CD4-positive, CD25-positive, alpha-beta regulatory T cell (primary cell): ENCODE results near the gene PIEZO2. TPM values are rescaled to one million over a fixed set of nuclear protein-coding genes. Genes with fewer than 3 reads are reported as not detected.

Experiments
- ATAC-seq, 2 donors: fragments of 150-1000 bp; cut with Tn5 transposase; one replicate each; pipeline ENCODE4 v1.10.0; 2021; ENCODE audit warnings: low read depth in 2 of 2, moderate number of reproducible peaks in 2 of 2, moderate library complexity in 1 of 2
- DNase-seq, 3 donors: peaks; one replicate each; pipeline versions ENCODE4 v3.0.0 to v3.0.0-alpha.2; 2012 to 2022; ENCODE audit warnings: mixed read lengths in 1 of 3
- H3K27ac ChIP-seq: one replicate; pipeline ENCODE4 v1.7.0; 2013; ENCODE audit warnings: mild to moderate bottlenecking, low read length; ENCODE audit not compliant: insufficient read depth, poor library complexity, severe bottlenecking
- H3K27me3 ChIP-seq: one replicate; pipeline ENCODE4 v1.7.0; 2013; ENCODE audit warnings: low read length; ENCODE audit not compliant: control insufficient read depth, insufficient read depth
- H3K36me3 ChIP-seq: one replicate; pipeline ENCODE4 v1.7.0; 2013; ENCODE audit warnings: mild to moderate bottlenecking, low read length, moderate library complexity; ENCODE audit not compliant: control insufficient read depth, insufficient read depth
- H3K4me1 ChIP-seq: 2 replicates; pipeline ENCODE4 v1.7.0; 2013; ENCODE audit warnings: mild to moderate bottlenecking, low read length; ENCODE audit not compliant: insufficient read depth, control insufficient read depth, poor library complexity, severe bottlenecking
- H3K4me3 ChIP-seq: one replicate; pipeline ENCODE4 v1.7.0; 2013; ENCODE audit warnings: low read depth, mild to moderate bottlenecking, low read length, moderate library complexity
- H3K9me3 ChIP-seq, 2 experiments: 1 replicate in 1 of 2; 2 replicates in 1 of 2; pipeline ENCODE4 v1.7.0; 2013; ENCODE audit warnings: low read length in 2 of 2, mild to moderate bottlenecking in 1 of 2, moderate library complexity in 1 of 2; ENCODE audit not compliant: control insufficient read depth in 2 of 2
- H3K27ac Mint-ChIP-seq, 3 donors: one replicate each; pipeline ENCODE4 v1.8.0; 2020 to 2022; ENCODE audit warnings: mild to moderate bottlenecking in 3 of 3, mixed read lengths in 3 of 3, moderate library complexity in 2 of 3
- H3K27me3 Mint-ChIP-seq: one replicate; pipeline ENCODE4 v1.8.0; 2022; ENCODE audit warnings: mild to moderate bottlenecking, mixed read lengths
- H3K36me3 Mint-ChIP-seq: one replicate; pipeline ENCODE4 v1.8.0; 2020; ENCODE audit warnings: mixed read lengths
- H3K4me1 Mint-ChIP-seq, 4 donors: one replicate each; pipeline ENCODE4 v1.8.0; 2020 to 2022; ENCODE audit warnings: mixed read lengths in 4 of 4, mild to moderate bottlenecking in 1 of 4
- H3K4me3 Mint-ChIP-seq, 4 donors: one replicate each; pipeline ENCODE4 v1.8.0; 2020 to 2022; ENCODE audit warnings: mild to moderate bottlenecking in 4 of 4, mixed read lengths in 4 of 4, moderate library complexity in 3 of 4
- H3K9me3 Mint-ChIP-seq, 7 donors: one replicate each; pipeline ENCODE4 v1.8.0; 2020 to 2022; ENCODE audit warnings: mixed read lengths in 7 of 7, mild to moderate bottlenecking in 3 of 7, moderate library complexity in 2 of 7
- polyA plus RNA-seq, 4 donors: library from polyadenylated mRNA; unstranded; fragments of 300-500 nt; fragmentation: Illumina TruSeq; gene quantifications; one replicate each; pipeline ENCODE4 v1.2.3, GENCODE V29; 2021
- total RNA-seq: library from RNA; stranded (reverse); gene quantifications from one replicate; pipeline ENCODE4 v1.2.3, GENCODE V29; 2022

PIEZO2 gene
- total and polyA plus RNA-seq, 5 donors from 2014 or later = not detected

- Histone ChIP-seq H3K9me3 (no peaks in the 10 kb centered on the region), H3K4me1 (no peaks in the 10 kb centered on the region), H3K36me3 (no peaks in the 10 kb centered on the region), H3K4me3 (no peak overlapping the region), H3K27ac (no peak overlapping the region), H3K27me3 (no peaks in the 10 kb centered on the region)
- ATAC-seq (no peak), DNase-seq (no peak)
- Mint-ChIP-seq H3K4me1 (peaks cover 0 to 2% (median 0%) of the 10 kb centered on the region in 4 donors), H3K27me3 (peaks cover 5% of the 10 kb centered on the region), H3K36me3 (no peaks in the 10 kb centered on the region), H3K9me3 (peaks cover 0 to 4% (median 0%) of the 10 kb centered on the region in 7 donors), H3K4me3 (no peak overlapping the region), H3K27ac (no peak overlapping the region)
These were observed 253.4 kb downstream of the PIEZO2 start for GRCh38 chr18:10895976-10896375.

DNA sequence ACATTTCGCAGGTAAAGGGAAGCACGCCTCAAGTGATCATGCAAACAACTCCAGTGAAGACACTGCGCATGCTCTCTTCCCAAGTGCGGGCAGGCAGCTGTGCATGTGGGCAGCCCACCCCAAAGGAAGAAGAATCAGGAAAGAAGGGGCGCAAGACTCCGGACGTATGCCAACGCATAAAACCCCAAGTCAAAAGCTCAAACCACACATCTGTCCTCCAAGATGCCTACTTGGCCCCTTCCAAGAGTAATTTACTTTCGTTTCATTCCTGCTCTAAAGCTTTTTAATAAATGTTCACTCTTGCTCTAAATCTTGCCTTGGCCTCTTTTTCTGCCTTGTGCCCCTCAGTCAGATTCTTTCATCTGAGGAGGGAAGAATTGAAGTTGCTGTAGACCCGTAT, 254.9 kb downstream of the PIEZO2 start:
- Histone ChIP-seq H3K4me3 (no peak overlapping the region), H3K9me3 (no peaks in the 10 kb centered on the region), H3K4me1 (no peaks in the 10 kb centered on the region), H3K36me3 (no peaks in the 10 kb centered on the region), H3K27ac (no peak overlapping the region), H3K27me3 (no peaks in the 10 kb centered on the region)
- peaks cover 0 to 2% (median 0%) of the 10 kb centered on the region in 4 donors for H3K4me1 Mint-ChIP-seq
- H3K27ac Mint-ChIP-seq = no peak overlapping the region
- ATAC-seq (no peak), DNase-seq (no peak)
- H3K9me3 Mint-ChIP-seq = peaks cover 0 to 4% (median 0%) of the 10 kb centered on the region in 7 donors
- H3K4me3 Mint-ChIP-seq = no peak overlapping the region
- peaks cover 5% of the 10 kb centered on the region for H3K27me3 Mint-ChIP-seq
- no peaks in the 10 kb centered on the region for H3K36me3 Mint-ChIP-seq

- Histone ChIP-seq H3K36me3 (no peaks in the 10 kb centered on the region), H3K27me3 (no peaks in the 10 kb centered on the region), H3K4me3 (no peak overlapping the region), H3K9me3 (no peaks in the 10 kb centered on the region), H3K4me1 (no peaks in the 10 kb centered on the region), H3K27ac (no peak overlapping the region)
- no peak for DNase-seq
- peaks cover 0 to 3% (median 0%) of the 10 kb centered on the region in 7 donors for H3K9me3 Mint-ChIP-seq
- no peak for ATAC-seq
- H3K27ac Mint-ChIP-seq = no peak overlapping the region
- H3K27me3 Mint-ChIP-seq = peaks cover 5% of the 10 kb centered on the region
- no peaks in the 10 kb centered on the region for H3K36me3 Mint-ChIP-seq
- peaks cover 0 to 2% (median 0%) of the 10 kb centered on the region in 4 donors for H3K4me1 Mint-ChIP-seq
- H3K4me3 Mint-ChIP-seq = no peak overlapping the region
These were observed 255.6 kb downstream of the PIEZO2 start for GRCh38 chr18:10893761-10894160.

GRCh38 chr18:10893196-10893595, 256.2 kb downstream of the PIEZO2 start:
- H3K27me3 Mint-ChIP-seq = peaks cover 5% of the 10 kb centered on the region
- H3K4me3 Mint-ChIP-seq = no peak overlapping the region
- DNase-seq (no peak), ATAC-seq (no peak)
- H3K4me1 Mint-ChIP-seq = peaks cover 0 to 2% (median 0%) of the 10 kb centered on the region in 4 donors
- H3K4me3 ChIP-seq = no peak overlapping the region
- peaks cover 0 to 1% (median 0%) of the 10 kb centered on the region in 7 donors for H3K9me3 Mint-ChIP-seq
- no peak overlapping the region for H3K27ac ChIP-seq
- no peaks in the 10 kb centered on the region for H3K9me3 ChIP-seq
- H3K4me1 ChIP-seq = no peaks in the 10 kb centered on the region
- H3K36me3 Mint-ChIP-seq = no peaks in the 10 kb centered on the region
- no peak overlapping the region for H3K27ac Mint-ChIP-seq
- no peaks in the 10 kb centered on the region for H3K27me3 ChIP-seq
- no peaks in the 10 kb centered on the region for H3K36me3 ChIP-seq

- no peaks in the 10 kb centered on the region for H3K27me3 ChIP-seq
- no peak overlapping the region for H3K4me3 Mint-ChIP-seq
- peaks cover 0 to 2% (median 0%) of the 10 kb centered on the region in 4 donors for H3K4me1 Mint-ChIP-seq
These were observed 256.6 kb downstream of the PIEZO2 start for GRCh38 chr18:10892786-10893185.

DNA sequence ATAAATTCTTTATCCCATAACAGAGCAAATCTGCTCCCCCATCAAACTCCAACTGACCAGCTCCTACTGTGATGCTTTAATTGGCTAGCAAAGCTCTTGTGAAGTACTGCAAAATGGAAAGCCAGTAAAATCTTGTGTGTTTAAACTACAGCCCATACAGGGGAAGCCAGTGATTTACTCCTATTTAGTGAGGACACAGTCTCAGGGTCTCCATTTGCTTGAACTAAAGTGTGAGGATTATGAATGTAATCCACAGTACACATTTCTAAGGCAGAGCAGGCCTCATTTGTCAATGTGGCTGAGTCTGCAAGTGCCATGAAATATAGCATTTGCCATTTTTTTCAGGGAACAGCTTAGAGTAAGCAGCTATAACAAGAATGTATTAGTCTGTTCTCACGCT, 259.3 kb downstream of the PIEZO2 start:
- H3K27ac ChIP-seq = no peak overlapping the region
- no peaks in the 10 kb centered on the region for H3K4me1 ChIP-seq
- no peak overlapping the region for H3K4me3 ChIP-seq
- ATAC-seq = no peak
- H3K27ac Mint-ChIP-seq = no peak overlapping the region
- H3K27me3 ChIP-seq = no peaks in the 10 kb centered on the region
- H3K27me3 Mint-ChIP-seq = peaks cover 5% of the 10 kb centered on the region
- H3K4me3 Mint-ChIP-seq = no peak overlapping the region
- no peaks in the 10 kb centered on the region for H3K36me3 Mint-ChIP-seq
- H3K4me1 Mint-ChIP-seq = peaks cover 0 to 2% (median 0%) of the 10 kb centered on the region in 4 donors
- H3K36me3 ChIP-seq = no peaks in the 10 kb centered on the region
- DNase-seq = no peak
- H3K9me3 ChIP-seq = no peaks in the 10 kb centered on the region
- H3K9me3 Mint-ChIP-seq = peaks cover 0 to 5% (median 0%) of the 10 kb centered on the region in 7 donors

More at GRCh38 chr18:10892786-10893185, 256.6 kb downstream of the PIEZO2 start:
- no peak overlapping the region for H3K27ac Mint-ChIP-seq
- peaks cover 0 to 1% (median 0%) of the 10 kb centered on the region in 7 donors for H3K9me3 Mint-ChIP-seq
- Histone ChIP-seq H3K4me3 (no peak overlapping the region), H3K4me1 (no peaks in the 10 kb centered on the region), H3K9me3 (no peaks in the 10 kb centered on the region), H3K27ac (no peak overlapping the region), H3K36me3 (no peaks in the 10 kb centered on the region)
- no peaks in the 10 kb centered on the region for H3K36me3 Mint-ChIP-seq
- ATAC-seq = no peak
- no peak for DNase-seq
- H3K27me3 Mint-ChIP-seq = peaks cover 5% of the 10 kb centered on the region

DNA sequence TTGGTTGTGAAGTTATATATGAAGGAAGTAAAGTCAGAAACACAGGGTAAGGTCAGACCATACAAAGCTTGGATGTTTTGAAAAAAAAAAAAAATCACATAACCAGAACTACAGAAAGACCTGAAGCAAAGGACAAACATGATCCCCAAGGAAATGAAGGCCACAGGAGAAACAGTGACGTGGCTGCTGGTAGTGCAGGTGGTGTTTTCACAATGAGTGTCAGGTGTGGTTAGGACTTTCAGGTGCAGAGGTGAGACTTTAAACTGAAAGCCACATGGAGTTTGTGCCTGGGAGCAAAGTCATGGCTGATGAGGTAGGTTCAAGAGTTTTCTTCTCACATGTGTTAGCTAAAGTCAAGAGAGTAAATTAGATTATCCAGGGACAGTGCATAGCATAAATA, 270.7 kb downstream of the PIEZO2 start:
- H3K36me3 Mint-ChIP-seq = no peaks in the 10 kb centered on the region
- no peak overlapping the region for H3K4me3 ChIP-seq
- ATAC-seq (no peak), DNase-seq (no peak)
- H3K27ac ChIP-seq = no peak overlapping the region
- no peaks in the 10 kb centered on the region for H3K27me3 ChIP-seq
- no peak overlapping the region for H3K4me3 Mint-ChIP-seq
- no peak overlapping the region for H3K27ac Mint-ChIP-seq
- no peaks in the 10 kb centered on the region for H3K4me1 Mint-ChIP-seq
- no peaks in the 10 kb centered on the region for H3K4me1 ChIP-seq
- peaks cover 4% of the 10 kb centered on the region for H3K27me3 Mint-ChIP-seq
- no peaks in the 10 kb centered on the region for H3K9me3 ChIP-seq
- no peaks in the 10 kb centered on the region for H3K36me3 ChIP-seq
- H3K9me3 Mint-ChIP-seq = peaks cover 0 to 5% (median 0%) of the 10 kb centered on the region in 7 donors

- Mint-ChIP-seq H3K9me3 (peaks cover 0 to 5% (median 0%) of the 10 kb centered on the region in 7 donors), H3K36me3 (no peaks in the 10 kb centered on the region), H3K4me3 (no peak overlapping the region), H3K27ac (no peak overlapping the region), H3K27me3 (peaks cover 4% of the 10 kb centered on the region), H3K4me1 (no peaks in the 10 kb centered on the region)
- no peaks in the 10 kb centered on the region for H3K4me1 ChIP-seq
- no peaks in the 10 kb centered on the region for H3K27me3 ChIP-seq
- no peaks in the 10 kb centered on the region for H3K36me3 ChIP-seq
- no peak overlapping the region for H3K27ac ChIP-seq
- H3K9me3 ChIP-seq = no peaks in the 10 kb centered on the region
- ATAC-seq (peak in 1 of 2 donors; percentile 8), DNase-seq (no peak)
- H3K4me3 ChIP-seq = no peak overlapping the region
These were observed 271.4 kb downstream of the PIEZO2 start for GRCh38 chr18:10877987-10878386.
